ENCODE data around the gene ADAMTS2. TPM values are rescaled to one million over a fixed set of nuclear protein-coding genes. Genes with fewer than 3 reads are reported as not detected.

Gene ADAMTS2
- total RNA-seq, 1 donor from 2014 or later, result not detected

DNA sequence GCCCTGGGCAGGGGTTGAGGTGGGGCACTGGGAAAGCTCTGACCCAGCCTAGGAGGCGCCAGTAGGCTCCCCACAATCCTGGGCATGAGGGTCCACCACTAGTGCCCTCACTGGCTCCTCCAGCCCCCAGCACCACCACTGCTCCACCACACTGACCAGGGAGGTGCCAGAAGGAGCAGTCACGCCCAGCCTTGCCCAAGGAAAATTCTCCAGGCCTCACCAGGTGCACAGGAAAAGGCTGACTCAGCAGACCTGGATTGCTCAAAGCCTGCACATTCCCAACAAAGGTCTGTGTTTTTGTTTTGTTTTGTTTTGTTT lies 222.2 kb downstream of the ADAMTS2 start:
- Mint-ChIP-seq H3K4me3 (ENCODE audit: low read depth) (no peak overlapping the region), H3K36me3 (ENCODE audit: low read depth) (peaks cover 3% of the 10 kb centered on the region), H3K27ac (no peak overlapping the region), H3K4me1 (ENCODE audit: low read depth) (no peaks in the 10 kb centered on the region), H3K27me3 (ENCODE audit: low read depth) (no peaks in the 10 kb centered on the region), H3K9me3 (peaks cover 14% of the 10 kb centered on the region)
- DNase-seq (ENCODE audit: low spot score), result no peak
- intact Hi-C loops (cut with micrococcal nuclease), result no loop called here

DNA sequence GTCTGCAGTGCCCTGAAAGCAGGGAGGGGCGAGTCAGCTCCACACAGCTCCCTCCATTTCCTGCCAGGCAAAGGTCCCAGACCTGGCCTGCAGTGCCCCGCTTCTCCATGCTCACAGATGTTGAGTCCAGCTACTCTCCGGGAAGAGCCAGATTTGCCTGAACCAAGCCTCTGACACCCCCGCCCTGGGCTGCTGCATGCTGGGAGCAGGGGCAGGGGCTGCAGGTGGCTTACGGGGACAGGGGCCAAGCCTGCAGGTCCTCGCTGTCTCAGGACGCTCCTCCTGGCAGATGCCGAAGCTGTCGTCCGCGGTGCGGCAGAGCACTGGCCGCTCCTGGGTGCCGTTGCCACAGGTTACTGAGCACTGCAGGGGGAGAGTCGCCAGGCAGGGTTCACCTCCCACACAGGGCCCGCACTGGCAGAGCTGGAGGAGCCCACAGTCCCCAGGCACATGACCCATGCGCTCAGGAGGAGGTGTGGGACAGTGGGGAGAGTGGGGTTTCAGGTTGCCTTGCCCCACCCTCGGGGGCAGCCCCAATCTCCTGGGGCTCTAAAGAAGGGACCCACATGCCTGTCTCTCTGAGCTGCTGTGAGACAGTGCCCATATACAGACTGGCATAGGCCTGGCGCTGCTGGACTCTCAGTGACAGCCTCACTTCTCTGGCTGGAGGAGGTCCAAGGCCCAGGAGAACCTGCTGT lies 222.7 kb downstream of the ADAMTS2 start:
- intact Hi-C loops (cut with micrococcal nuclease), result no loop called here
- peaks cover 12% of the 10 kb centered on the region for H3K9me3 Mint-ChIP-seq
- peaks cover 3% of the 10 kb centered on the region for H3K36me3 Mint-ChIP-seq (ENCODE audit: low read depth)
- H3K27me3 Mint-ChIP-seq (ENCODE audit: low read depth), result no peaks in the 10 kb centered on the region
- no peaks in the 10 kb centered on the region for H3K4me1 Mint-ChIP-seq (ENCODE audit: low read depth)
- H3K27ac Mint-ChIP-seq, result no peak overlapping the region
- DNase-seq (ENCODE audit: low spot score), result no peak
- no peak overlapping the region for H3K4me3 Mint-ChIP-seq (ENCODE audit: low read depth)

DNA sequence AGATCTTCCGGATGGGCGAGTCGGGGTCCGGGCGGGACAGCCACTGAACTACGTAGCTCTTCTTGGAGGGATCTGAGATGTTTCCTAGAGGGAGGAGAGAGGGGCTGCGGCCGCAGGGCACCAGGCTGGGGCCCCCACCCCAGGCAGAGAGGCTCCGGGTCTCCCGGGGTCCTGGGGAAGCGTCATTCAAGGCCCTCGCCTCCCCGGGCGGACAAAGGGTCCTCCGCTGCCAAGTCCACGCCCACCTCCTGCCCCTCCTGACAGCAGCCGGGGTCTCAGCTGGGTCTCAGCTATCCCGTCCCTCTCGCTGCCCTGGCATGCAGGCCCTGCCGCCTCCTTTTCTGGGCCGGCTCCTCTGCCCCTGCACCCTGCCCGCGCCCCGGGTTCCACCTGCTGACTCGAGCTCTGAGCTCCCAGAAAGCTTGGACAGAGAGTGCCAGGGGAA lies 223.6 kb downstream of the ADAMTS2 start:
- intact Hi-C loops (cut with micrococcal nuclease), result no loop called here
- H3K27ac Mint-ChIP-seq, result no peak overlapping the region
- no peak for DNase-seq (ENCODE audit: low spot score)
- H3K4me3 Mint-ChIP-seq (ENCODE audit: low read depth), result no peak overlapping the region
- peaks cover 3% of the 10 kb centered on the region for H3K36me3 Mint-ChIP-seq (ENCODE audit: low read depth)
- no peaks in the 10 kb centered on the region for H3K27me3 Mint-ChIP-seq (ENCODE audit: low read depth)
- no peaks in the 10 kb centered on the region for H3K4me1 Mint-ChIP-seq (ENCODE audit: low read depth)
- peaks cover 16% of the 10 kb centered on the region for H3K9me3 Mint-ChIP-seq

DNA sequence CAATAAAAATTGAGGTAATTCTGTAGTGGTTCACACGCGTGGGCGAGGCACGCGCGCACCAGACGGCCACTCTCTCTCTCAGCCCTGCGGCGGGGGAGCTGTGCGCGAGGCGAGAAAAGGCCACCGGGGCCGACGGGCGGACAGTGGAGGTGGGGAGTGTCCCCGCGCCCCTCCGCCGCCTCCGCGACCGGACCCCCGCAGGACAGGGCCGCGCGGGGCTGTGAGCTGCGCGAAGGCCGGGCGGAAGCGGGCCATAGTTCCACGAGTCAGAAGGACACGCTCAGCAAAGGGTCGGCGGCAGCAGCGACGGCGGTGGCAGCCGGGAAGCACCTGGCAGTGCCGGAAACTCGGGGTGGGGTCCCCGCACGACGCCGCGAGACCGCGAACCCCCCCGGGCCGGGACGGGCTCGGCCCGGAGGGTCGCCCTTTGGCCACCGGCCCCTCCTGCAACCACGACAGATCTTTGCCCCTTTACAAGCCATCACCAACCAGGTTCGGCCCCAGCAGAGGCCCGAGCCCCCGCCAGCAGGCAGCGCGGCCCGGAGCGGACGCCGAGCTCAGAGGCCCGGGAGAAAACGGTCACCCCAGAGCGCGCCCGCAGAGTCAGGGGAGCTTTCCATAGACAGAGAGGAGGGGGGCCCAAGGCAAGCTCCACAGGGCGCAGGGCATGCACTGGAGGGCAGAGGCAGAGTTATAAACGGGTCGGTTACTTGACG lies 224.2 kb downstream of the ADAMTS2 start:
- Mint-ChIP-seq H3K27me3 (ENCODE audit: low read depth) (no peaks in the 10 kb centered on the region), H3K36me3 (ENCODE audit: low read depth) (peaks cover 3% of the 10 kb centered on the region), H3K4me1 (ENCODE audit: low read depth) (no peaks in the 10 kb centered on the region), H3K4me3 (ENCODE audit: low read depth) (no peak overlapping the region), H3K27ac (no peak overlapping the region), H3K9me3 (peaks cover 22% of the 10 kb centered on the region)
- intact Hi-C loops (cut with micrococcal nuclease), result no loop called here
- no peak for DNase-seq (ENCODE audit: low spot score)

GRCh38 chr5:179120421-179120861 lies 224.8 kb downstream of the ADAMTS2 start:
- H3K4me3 Mint-ChIP-seq (ENCODE audit: low read depth), result no peak overlapping the region
- H3K36me3 Mint-ChIP-seq (ENCODE audit: low read depth), result peaks cover 3% of the 10 kb centered on the region
- no peak for DNase-seq (ENCODE audit: low spot score)
- no peaks in the 10 kb centered on the region for H3K4me1 Mint-ChIP-seq (ENCODE audit: low read depth)
- peaks cover 28% of the 10 kb centered on the region for H3K9me3 Mint-ChIP-seq
- H3K27ac Mint-ChIP-seq, result no peak overlapping the region
- intact Hi-C loops (cut with micrococcal nuclease), result no loop called here
- H3K27me3 Mint-ChIP-seq (ENCODE audit: low read depth), result no peaks in the 10 kb centered on the region

- peaks cover 37% of the 10 kb centered on the region for H3K9me3 Mint-ChIP-seq
- no peak overlapping the region for H3K4me3 Mint-ChIP-seq (ENCODE audit: low read depth)
- H3K27ac Mint-ChIP-seq, result no peak overlapping the region
- H3K4me1 Mint-ChIP-seq (ENCODE audit: low read depth), result no peaks in the 10 kb centered on the region
- peak; percentile 4 for DNase-seq (ENCODE audit: low spot score)
- H3K36me3 Mint-ChIP-seq (ENCODE audit: low read depth), result peaks cover 3% of the 10 kb centered on the region
- intact Hi-C loops (cut with micrococcal nuclease), result no loop called here
- no peaks in the 10 kb centered on the region for H3K27me3 Mint-ChIP-seq (ENCODE audit: low read depth)
Observed at GRCh38 chr5:179119415-179120170, 225.7 kb downstream of the ADAMTS2 start.

GRCh38 chr5:179118756-179119414 lies 226.4 kb downstream of the ADAMTS2 start:
- Mint-ChIP-seq H3K36me3 (ENCODE audit: low read depth) (peaks cover 3% of the 10 kb centered on the region), H3K27me3 (ENCODE audit: low read depth) (no peaks in the 10 kb centered on the region), H3K4me3 (ENCODE audit: low read depth) (no peak overlapping the region), H3K27ac (no peak overlapping the region), H3K9me3 (peaks cover 36% of the 10 kb centered on the region), H3K4me1 (ENCODE audit: low read depth) (no peaks in the 10 kb centered on the region)
- DNase-seq (ENCODE audit: low spot score), result peak; percentile 0
- intact Hi-C loops (cut with micrococcal nuclease), result no loop called here

DNA sequence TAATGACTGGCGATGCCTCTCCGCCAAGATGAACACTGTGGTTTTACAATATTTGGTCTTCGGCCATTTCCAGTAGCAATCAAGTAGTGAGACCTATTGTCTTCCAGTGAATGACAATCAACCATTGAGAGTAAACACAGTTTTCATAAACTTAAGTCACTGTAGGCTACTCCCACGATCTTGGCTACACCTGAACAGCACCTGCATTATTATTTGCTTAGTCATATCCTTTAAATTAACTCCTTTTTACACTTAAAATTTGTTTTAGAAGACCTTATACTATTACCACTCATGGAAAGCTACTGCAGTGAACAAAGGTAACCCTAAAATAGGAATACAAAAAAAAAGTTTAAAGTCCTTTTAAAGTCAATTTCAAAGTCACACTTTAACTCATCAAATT lies 226.9 kb downstream of the ADAMTS2 start:
- intact Hi-C loops (cut with micrococcal nuclease), result no loop called here

GRCh38 chr5:179115845-179116524 lies 229.3 kb downstream of the ADAMTS2 start:
- no peak for DNase-seq (ENCODE audit: low spot score)
- peaks cover 59% of the 10 kb centered on the region for H3K9me3 Mint-ChIP-seq
- H3K4me3 Mint-ChIP-seq (ENCODE audit: low read depth), result no peak overlapping the region
- no peak overlapping the region for H3K27ac Mint-ChIP-seq
- H3K27me3 Mint-ChIP-seq (ENCODE audit: low read depth), result no peaks in the 10 kb centered on the region
- intact Hi-C loops (cut with micrococcal nuclease), result no loop called here
- H3K36me3 Mint-ChIP-seq (ENCODE audit: low read depth), result peaks cover 3% of the 10 kb centered on the region
- H3K4me1 Mint-ChIP-seq (ENCODE audit: low read depth), result no peaks in the 10 kb centered on the region

More for the DNA sequence above, 226.9 kb downstream of the ADAMTS2 start:
- H3K9me3 Mint-ChIP-seq, result peaks cover 42% of the 10 kb centered on the region
- H3K27me3 Mint-ChIP-seq (ENCODE audit: low read depth), result no peaks in the 10 kb centered on the region
- DNase-seq (ENCODE audit: low spot score), result no peak
- H3K36me3 Mint-ChIP-seq (ENCODE audit: low read depth), result peaks cover 3% of the 10 kb centered on the region
- H3K4me3 Mint-ChIP-seq (ENCODE audit: low read depth), result no peak overlapping the region
- H3K27ac Mint-ChIP-seq, result no peak overlapping the region
- H3K4me1 Mint-ChIP-seq (ENCODE audit: low read depth), result no peaks in the 10 kb centered on the region

DNA sequence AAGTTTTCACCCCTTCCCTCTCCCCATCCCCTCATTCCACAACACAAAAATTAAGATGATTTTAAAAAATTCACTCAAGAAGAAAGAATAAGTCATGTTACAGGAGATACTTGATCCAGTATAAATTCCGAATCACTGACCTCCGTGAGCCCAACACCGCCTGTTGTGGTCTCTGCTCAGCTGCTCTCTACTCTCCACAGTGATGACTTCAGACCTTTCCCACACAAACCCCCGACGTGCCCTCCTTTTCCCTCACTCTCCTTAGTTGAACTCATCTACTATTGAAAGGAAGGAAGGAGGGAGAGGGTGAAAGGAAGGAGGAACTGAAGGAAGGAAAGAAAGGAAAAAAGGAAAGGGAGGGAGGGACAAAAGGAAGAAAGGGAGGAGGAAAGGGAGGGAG lies 230.0 kb downstream of the ADAMTS2 start:
- Mint-ChIP-seq H3K4me3 (ENCODE audit: low read depth) (no peak overlapping the region), H3K27ac (no peak overlapping the region), H3K4me1 (ENCODE audit: low read depth) (no peaks in the 10 kb centered on the region), H3K9me3 (peaks cover 65% of the 10 kb centered on the region), H3K27me3 (ENCODE audit: low read depth) (no peaks in the 10 kb centered on the region), H3K36me3 (ENCODE audit: low read depth) (peaks cover 3% of the 10 kb centered on the region)
- intact Hi-C loops (cut with micrococcal nuclease), result no loop called here
- no peak for DNase-seq (ENCODE audit: low spot score)

DNA sequence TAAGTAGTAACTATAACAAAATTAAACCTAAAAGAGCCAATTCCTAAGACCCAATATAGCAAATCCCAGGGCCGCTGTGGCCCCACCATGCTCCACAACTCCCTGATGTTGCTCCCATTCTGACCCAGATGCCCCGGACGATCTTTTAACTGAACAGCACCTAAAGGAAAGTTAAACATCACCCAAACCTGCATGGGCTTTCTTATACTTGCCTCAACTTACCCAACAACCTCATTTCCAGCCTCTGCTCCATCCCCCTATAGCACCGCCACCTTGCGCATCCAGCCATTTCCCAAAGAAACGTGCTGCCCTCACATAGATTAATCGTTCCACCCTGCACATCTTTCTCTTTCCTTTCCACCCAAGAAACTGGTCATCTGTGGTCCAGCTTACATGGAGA lies 230.5 kb downstream of the ADAMTS2 start:
- Mint-ChIP-seq H3K4me1 (ENCODE audit: low read depth) (no peaks in the 10 kb centered on the region), H3K9me3 (peaks cover 59% of the 10 kb centered on the region), H3K27me3 (ENCODE audit: low read depth) (no peaks in the 10 kb centered on the region), H3K4me3 (ENCODE audit: low read depth) (no peak overlapping the region), H3K27ac (no peak overlapping the region), H3K36me3 (ENCODE audit: low read depth) (no peaks in the 10 kb centered on the region)
- intact Hi-C loops (cut with micrococcal nuclease), result no loop called here
- DNase-seq (ENCODE audit: low spot score), result no peak

DNA sequence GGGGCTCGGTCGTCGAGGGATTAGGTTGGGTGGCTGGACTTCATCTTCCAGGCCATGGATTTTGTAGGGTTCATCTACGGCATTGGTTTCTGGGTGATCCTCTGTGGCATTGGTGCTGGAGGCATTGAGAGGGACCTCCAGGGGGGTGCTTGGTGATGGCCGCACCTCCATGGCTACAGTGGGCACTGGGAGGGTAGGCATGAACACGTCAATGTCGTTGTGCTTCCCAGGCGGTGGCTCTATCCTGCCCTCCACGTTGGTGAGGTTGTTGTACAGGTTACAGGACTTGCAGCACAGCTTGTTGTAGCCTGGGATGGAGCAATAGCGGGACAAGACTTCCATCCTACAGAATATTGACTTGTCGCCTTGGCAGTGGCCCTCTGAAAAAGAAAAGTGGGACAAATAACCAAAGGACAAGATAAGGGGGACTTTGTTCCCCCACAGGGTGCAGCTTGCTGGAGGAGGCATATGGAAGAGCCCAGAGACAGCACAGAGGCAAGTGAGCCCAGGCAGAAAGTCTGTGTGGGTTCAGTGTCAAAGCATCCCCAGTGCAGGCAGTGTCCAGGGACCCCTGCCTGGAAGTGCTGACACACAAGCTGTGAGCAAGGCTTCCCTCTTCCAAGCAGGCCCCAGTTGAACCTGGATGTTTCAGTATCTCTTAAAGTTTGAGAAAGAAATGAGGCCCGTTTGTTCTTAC lies 231.2 kb downstream of the ADAMTS2 start:
- Mint-ChIP-seq H3K36me3 (ENCODE audit: low read depth) (no peaks in the 10 kb centered on the region), H3K27ac (no peak overlapping the region), H3K4me1 (ENCODE audit: low read depth) (no peaks in the 10 kb centered on the region), H3K27me3 (ENCODE audit: low read depth) (no peaks in the 10 kb centered on the region), H3K4me3 (ENCODE audit: low read depth) (no peak overlapping the region), H3K9me3 (peaks cover 58% of the 10 kb centered on the region)
- no peak for DNase-seq (ENCODE audit: low spot score)
- intact Hi-C loops (cut with micrococcal nuclease), result no loop called here

All from activated T-helper 2 cell treated with anti-CD3 and anti-CD28 coated beads, Interferon-gamma antibody, Interleukin-2, Interleukin-4, amounts not matched to agents 10 μg/mL and 5 μg/mL and 100 μg/mL, durations not matched to agents 14 hours and 24 hours and 36 hours (primary cell).